Activated CD8-positive, alpha-beta memory T cell treated with anti-CD3 and anti-CD28 coated beads, Interleukin-2, amount 50 U/mL, for 1 hour (primary cell): ENCODE data around the gene SH3RF3.

Source experiments
- DNase-seq: peaks from one replicate; pipeline ENCODE4 v3.0.0-alpha.2; 2020; ENCODE audit errors: extremely low read depth

The SH3RF3 gene

GRCh38 chr2:109411640-109412325, 282.8 kb downstream of the SH3RF3 start:
- DNase-seq = no peak

GRCh38 chr2:109415581-109416013, 286.6 kb downstream of the SH3RF3 start:
- DNase-seq = no peak

GRCh38 chr2:109417701-109418335, 288.8 kb downstream of the SH3RF3 start:
- no peak for DNase-seq

GRCh38 chr2:109418716-109419115, 289.7 kb downstream of the SH3RF3 start:
- no peak for DNase-seq

- no peak for DNase-seq
Measured at GRCh38 chr2:109419171-109419756, 290.3 kb downstream of the SH3RF3 start.

GRCh38 chr2:109419960-109420370, 291.0 kb downstream of the SH3RF3 start:
- DNase-seq = no peak

- no peak for DNase-seq
Measured at GRCh38 chr2:109421101-109421500, 292.1 kb downstream of the SH3RF3 start.

- DNase-seq = no peak
Measured at GRCh38 chr2:109421642-109422041, 292.6 kb downstream of the SH3RF3 start.

GRCh38 chr2:109422071-109422757, 293.2 kb downstream of the SH3RF3 start:
- DNase-seq = no peak

- no peak for DNase-seq
Measured at GRCh38 chr2:109422758-109423500, 293.9 kb downstream of the SH3RF3 start.

- no peak for DNase-seq
Measured at GRCh38 chr2:109423556-109424359, 294.8 kb downstream of the SH3RF3 start.

- DNase-seq = no peak
Measured at GRCh38 chr2:109425411-109425810, 296.4 kb downstream of the SH3RF3 start.

GRCh38 chr2:109427661-109428091, 298.7 kb downstream of the SH3RF3 start:
- no peak for DNase-seq

- no peak for DNase-seq
Measured at GRCh38 chr2:109428281-109428680, 299.3 kb downstream of the SH3RF3 start.

GRCh38 chr2:109428841-109429566, 300.0 kb downstream of the SH3RF3 start:
- DNase-seq = no peak

GRCh38 chr2:109429567-109430328, 300.7 kb downstream of the SH3RF3 start:
- DNase-seq = no peak

GRCh38 chr2:109430329-109430636, 301.3 kb downstream of the SH3RF3 start:
- DNase-seq = no peak

- DNase-seq = no peak
Measured at GRCh38 chr2:109432421-109432820, 303.4 kb downstream of the SH3RF3 start.

- no peak for DNase-seq
Measured at GRCh38 chr2:109433486-109433885, 304.5 kb downstream of the SH3RF3 start.

- no peak for DNase-seq
Measured at GRCh38 chr2:109433926-109434325, 304.9 kb downstream of the SH3RF3 start.
